Right lobe of liver (tissue), 6 donors: ENCODE results near the gene NNMT. TPM values are rescaled to one million over a fixed set of nuclear protein-coding genes. Genes with fewer than 3 reads are reported as not detected.

Experiments used
- ATAC-seq, 4 donors: fragments of 200-7000 bp; cut with Tn5 transposase; one replicate each; pipeline ENCODE4 v1.9.1; 2020; ENCODE audit warnings: mild to moderate bottlenecking in 4 of 4, moderate library complexity in 4 of 4
- DNase-seq, 3 donors: peaks; one replicate each; pipeline ENCODE4 v3.0.0-alpha.2; 2020
- H3K27ac ChIP-seq, 3 donors: fragments of 200-600 bp; one replicate each; pipeline ENCODE4 v1.8.0; 2022
- H3K27me3 ChIP-seq, 2 donors: fragments of 200-600 bp; one replicate each; pipeline ENCODE4 v1.8.0; 2022
- H3K36me3 ChIP-seq, 4 donors: fragments of 200-600 bp; sonication (generic) in 1 of 4; one replicate each; pipeline versions ENCODE4 v1.5.1 to v1.8.0; 2017 to 2022; ENCODE audit warnings: control low read depth in 1 of 4
- H3K4me1 ChIP-seq, 4 donors: fragments of 200-600 bp; sonication (generic) in 1 of 4; one replicate each; pipeline versions ENCODE4 v1.5.1 to v1.8.0; 2017 to 2022; ENCODE audit warnings: control low read depth in 1 of 4
- H3K4me3 ChIP-seq, 3 donors: fragments of 200-600 bp; one replicate each; pipeline ENCODE4 v1.8.0; 2022
- H3K9me3 ChIP-seq, 4 donors: fragments of 200-600 bp; sonication (generic) in 1 of 4; one replicate each; pipeline versions ENCODE4 v1.5.1 to v1.8.0; 2017 to 2022; ENCODE audit warnings: control low read depth in 1 of 4
- POLR2A ChIP-seq: fragments of 450-650 bp; IDR thresholded peaks from one replicate; pipeline ENCODE4 v1.6.1; 2017; ENCODE audit warnings: antibody characterized with exemption, mild to moderate bottlenecking
- whole genome bisulfite sequencing: methylation state at CpG from one replicate; pipeline ENCODE4 v1.1.6; 2018; ENCODE audit warnings: low coverage, low lambda C conversion rate; ENCODE audit not compliant: insufficient coverage; ENCODE audit errors: missing lambda C conversion rate; 5-methylcytosine and 5-hydroxymethylcytosine counted together
- intact Hi-C, 2 donors: fragments of 100-400 bp; cut with DNase I; formaldehyde crosslinking; loops; one replicate each; pipeline versions ENCODE4 v1.11.2 to v1.14.1; 2022
- total RNA-seq, 6 experiments: library from RNA; depleted of rRNA in 2 of 6; stranded (reverse); fragments of >200 nt in 2 of 6; fragmentation: NEBNext Ultra II Directional in 3 of 6; extraction: Animal tissue kit (Norgen Biotek cat#: 25700) in 3 of 6; gene quantifications; one replicate each; pipeline versions ENCODE4 v1.1.0 to v1.2.4, GENCODE V29; 2016 to 2023
- TF ChIP-seq, protein P1 (sequence below), 4 donors: fragments of 200-600 bp in 3 of 4; fragments of 450-650 bp in 1 of 4; IDR thresholded peaks; one replicate each; pipeline versions ENCODE4 v1.5.1 to v1.8.0; 2016 to 2022; ENCODE audit warnings: antibody characterized with exemption in 4 of 4, mild to moderate bottlenecking in 2 of 4
- donor health status: DM: no; HTN: yes; CAD: no.
- donor health status: DM: no; HTN: no; CAD: no.
- donor health status: DM: no; HTN: no; CAD: no.
- donor health status: DM: no; HTN: yes; CAD: no.
- donor health status: DM: no; HTN: yes; CAD: no.

Gene NNMT
- total RNA-seq, 6 experiments from 2014 or later: 634 to 3,368 (median 2,270) TPM

DNA sequence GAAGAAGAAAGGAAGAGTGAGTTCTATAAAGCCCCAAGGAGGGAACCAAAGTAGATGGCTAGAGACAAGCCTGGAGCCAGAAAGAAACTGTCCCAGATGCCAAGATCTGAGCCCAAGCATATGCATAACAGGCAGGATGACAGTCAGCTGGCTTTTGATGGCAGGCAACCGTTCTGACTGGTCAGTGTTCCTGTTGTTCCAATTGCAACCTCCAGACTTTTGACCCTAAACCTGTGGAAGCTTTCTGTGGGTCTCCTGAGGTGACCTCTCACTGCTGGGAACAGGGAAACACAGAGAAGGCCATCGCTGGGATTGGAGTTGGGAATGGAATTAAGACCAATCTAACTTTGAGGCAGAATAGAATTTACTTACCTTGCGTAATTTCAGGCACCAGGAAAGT lies 21.6 kb upstream of the NNMT start:
- intact Hi-C loops: no loop called here
- ATAC-seq (peak in 3 of 4 donors; percentile 31 to 51 (median 41)), DNase-seq (no peak)
- H3K27me3 ChIP-seq: no peaks in the 10 kb centered on the region
- no peak overlapping the region for H3K4me3 ChIP-seq
- no peaks in the 10 kb centered on the region for H3K36me3 ChIP-seq
- H3K9me3 ChIP-seq: no peaks in the 10 kb centered on the region
- 32% methylated on average over 3 of the region's 3 CpGs for WGBS
- peaks cover 0 to 41% (median 9%) of the 10 kb centered on the region in 4 donors for H3K4me1 ChIP-seq
- H3K27ac ChIP-seq: peak overlapping the region in 2 of 3 donors; percentile 2 to 29
- TF ChIP-seq, protein P1, sequence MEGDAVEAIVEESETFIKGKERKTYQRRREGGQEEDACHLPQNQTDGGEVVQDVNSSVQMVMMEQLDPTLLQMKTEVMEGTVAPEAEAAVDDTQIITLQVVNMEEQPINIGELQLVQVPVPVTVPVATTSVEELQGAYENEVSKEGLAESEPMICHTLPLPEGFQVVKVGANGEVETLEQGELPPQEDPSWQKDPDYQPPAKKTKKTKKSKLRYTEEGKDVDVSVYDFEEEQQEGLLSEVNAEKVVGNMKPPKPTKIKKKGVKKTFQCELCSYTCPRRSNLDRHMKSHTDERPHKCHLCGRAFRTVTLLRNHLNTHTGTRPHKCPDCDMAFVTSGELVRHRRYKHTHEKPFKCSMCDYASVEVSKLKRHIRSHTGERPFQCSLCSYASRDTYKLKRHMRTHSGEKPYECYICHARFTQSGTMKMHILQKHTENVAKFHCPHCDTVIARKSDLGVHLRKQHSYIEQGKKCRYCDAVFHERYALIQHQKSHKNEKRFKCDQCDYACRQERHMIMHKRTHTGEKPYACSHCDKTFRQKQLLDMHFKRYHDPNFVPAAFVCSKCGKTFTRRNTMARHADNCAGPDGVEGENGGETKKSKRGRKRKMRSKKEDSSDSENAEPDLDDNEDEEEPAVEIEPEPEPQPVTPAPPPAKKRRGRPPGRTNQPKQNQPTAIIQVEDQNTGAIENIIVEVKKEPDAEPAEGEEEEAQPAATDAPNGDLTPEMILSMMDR (IDR thresholded peaks at IDR 0.05): no peak
- TF ChIP-seq POLR2A: no peak

DNA sequence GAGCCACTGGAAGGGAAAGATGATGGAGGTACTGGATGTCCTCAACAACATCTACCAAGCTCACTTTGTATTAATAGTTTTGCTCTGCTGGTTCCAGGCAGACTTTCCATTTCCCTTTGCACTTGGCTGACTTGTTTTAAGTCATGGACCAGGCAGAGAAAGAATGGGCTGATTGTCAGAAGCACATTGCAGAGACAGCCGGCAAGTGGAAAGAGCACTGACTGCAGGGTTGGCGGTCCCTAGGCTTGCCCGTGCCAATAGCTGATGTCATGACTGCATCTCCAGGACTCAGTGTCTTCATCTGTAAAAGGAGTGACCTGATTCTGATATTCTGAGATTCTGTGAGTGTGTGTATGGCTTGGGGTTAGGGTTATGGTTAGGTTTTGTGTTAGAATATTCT lies 20.9 kb upstream of the NNMT start:
- H3K9me3 ChIP-seq: no peaks in the 10 kb centered on the region
- TF ChIP-seq, protein P1 (IDR thresholded peaks at IDR 0.05): no peak
- TF ChIP-seq POLR2A: no peak
- no peaks in the 10 kb centered on the region for H3K27me3 ChIP-seq
- no peak for ATAC-seq
- 60% methylated on average over 3 of the region's 3 CpGs for WGBS
- H3K4me3 ChIP-seq: no peak overlapping the region
- intact Hi-C loops: no loop called here
- no peaks in the 10 kb centered on the region for H3K36me3 ChIP-seq
- peak overlapping the region in 1 of 3 donors; percentile 2 for H3K27ac ChIP-seq
- peaks cover 0 to 41% (median 11%) of the 10 kb centered on the region in 4 donors for H3K4me1 ChIP-seq
- no peak for DNase-seq

DNA sequence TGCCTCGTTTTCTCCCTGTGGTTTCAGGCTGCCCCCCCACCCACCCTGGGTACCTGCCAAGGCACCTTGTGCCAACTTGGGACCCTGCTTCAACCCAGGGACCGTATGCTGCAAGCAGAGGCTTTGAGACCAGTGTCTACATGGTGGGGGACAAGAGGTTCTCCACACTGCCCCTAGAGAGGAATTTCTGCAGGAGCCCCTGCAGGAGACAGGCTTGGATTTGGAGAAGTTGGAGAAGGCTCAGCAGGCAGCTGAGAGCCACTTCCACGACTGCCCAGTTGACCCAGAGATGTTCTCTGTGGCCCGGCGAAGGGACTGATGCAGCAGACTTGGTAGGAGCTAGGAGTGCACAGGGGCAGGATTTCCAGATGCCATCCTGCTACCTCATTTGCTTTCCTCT lies 20.1 kb upstream of the NNMT start:
- Histone ChIP-seq H3K27ac (peak overlapping the region in 1 of 3 donors; percentile 20), H3K9me3 (no peaks in the 10 kb centered on the region), H3K27me3 (no peaks in the 10 kb centered on the region), H3K4me3 (no peak overlapping the region), H3K36me3 (no peaks in the 10 kb centered on the region), H3K4me1 (peaks cover 0 to 40% (median 14%) of the 10 kb centered on the region in 4 donors)
- intact Hi-C loops: no loop called here
- ATAC-seq (no peak), DNase-seq (no peak)
- WGBS: 61% methylated on average over 5 of the region's 5 CpGs
- no peak for TF ChIP-seq POLR2A
- TF ChIP-seq, protein P1 (IDR thresholded peaks at IDR 0.05): no peak

DNA sequence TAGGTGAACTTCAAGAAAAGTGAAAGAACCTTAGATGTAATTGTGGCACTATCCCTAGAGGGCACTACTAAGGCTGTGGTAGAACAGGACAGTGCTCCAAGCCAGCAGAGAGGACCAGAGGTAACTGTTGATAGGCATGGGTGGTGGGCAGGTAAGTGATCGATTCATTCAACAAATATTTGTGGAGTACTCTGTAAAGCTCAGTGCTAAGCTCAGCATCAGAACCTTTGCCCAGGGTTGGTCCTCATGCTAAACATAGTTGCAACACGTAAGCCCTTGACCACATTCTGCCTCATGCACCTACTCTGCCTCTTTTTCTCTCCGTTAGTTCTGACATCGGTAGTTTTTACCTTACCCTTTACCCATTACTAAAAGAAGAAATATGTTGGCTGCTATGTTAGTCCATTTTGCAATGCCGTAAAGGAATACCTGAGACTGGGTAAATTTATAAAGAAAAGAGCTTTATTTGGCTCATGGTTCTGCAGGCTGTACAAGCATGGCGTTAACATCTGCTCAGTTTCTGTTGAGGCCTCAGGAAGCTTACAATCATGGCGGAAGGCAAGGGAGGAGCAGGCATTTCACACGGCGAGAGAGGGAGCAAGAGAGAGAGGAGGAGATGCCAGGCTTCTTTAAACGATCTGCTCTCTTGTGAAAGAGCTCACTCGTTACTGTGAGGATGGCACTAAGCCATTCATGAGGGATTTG lies 18.4 kb upstream of the NNMT start:
- Histone ChIP-seq H3K4me1 (peaks cover 0 to 40% (median 15%) of the 10 kb centered on the region in 4 donors), H3K27me3 (no peaks in the 10 kb centered on the region), H3K27ac (peak overlapping the region; percentile 4 to 91 (median 71)), H3K9me3 (no peaks in the 10 kb centered on the region), H3K36me3 (no peaks in the 10 kb centered on the region), H3K4me3 (peak overlapping the region in 1 of 3 donors; percentile 9)
- no peak for TF ChIP-seq POLR2A
- TF ChIP-seq, protein P1 (IDR thresholded peaks at IDR 0.05): peak; percentile 19 to 53 (median 38)
- DNase-seq (peak; percentile 48 to 88 (median 69)), ATAC-seq (peak; percentile 79 to 92 (median 87))
- intact Hi-C loops: no loop called here
- WGBS: 20% methylated on average over 7 of the region's 11 CpGs
